IMR-90 (cell line): ENCODE measurements around the gene KRTAP5-3. TPM values are rescaled to one million over a fixed set of nuclear protein-coding genes. Genes with fewer than 3 reads are reported as not detected.

Source experiments
- ATAC-seq: fragments of 200-7000 bp; cut with Tn5 transposase; 2 replicates; pipeline ENCODE4 v1.9.1; 2020; ENCODE audit warnings: low read depth, mild to moderate bottlenecking, moderate library complexity
- BruUV-seq: library from RNA; stranded (reverse); fragments of 400-500 nt; replicated peaks from 2 replicates; lab custom pipeline; 2021; lab: Mats Ljungman, UMichigan
- CTCF ChIA-PET: fragments of 300-600 bp; formaldehyde crosslinking; extraction: SDS; loops from one replicate; lab custom pipeline; 2021; ENCODE audit warnings: antibody characterized with exemption; lab: Yijun Ruan, JAX
- POLR2A ChIA-PET: fragments of 300-600 bp; sonication (Branson Sonifier 250); formaldehyde crosslinking; loops from one replicate; lab custom pipeline; 2022; ENCODE audit warnings: antibody characterized with exemption; ENCODE audit not compliant: unreplicated experiment; lab: Charles Lee
- DNase-seq: peaks from one replicate; pipeline ENCODE4 v3.0.0; 2013
- H2AFZ ChIP-seq: replicated peaks from 2 replicates; pipeline ENCODE3; 2013; ENCODE audit warnings: low read length, mild to moderate bottlenecking; ENCODE audit not compliant: poor library complexity
- H2AK5ac ChIP-seq: 2 replicates; pipeline ENCODE4 v1.6.1; 2013; ENCODE audit warnings: low read depth, low read length, inconsistent platforms
- H2AK9ac ChIP-seq: replicated peaks from 2 replicates; pipeline ENCODE3; 2013; ENCODE audit warnings: mild to moderate bottlenecking, low read depth, low read length, moderate library complexity; ENCODE audit not compliant: poor library complexity
- H2BK120ac ChIP-seq: 2 replicates; pipeline ENCODE4 v1.6.1; 2013; ENCODE audit warnings: low read depth, low read length, inconsistent platforms
- H2BK15ac ChIP-seq: 3 replicates; pipeline ENCODE4 v1.6.1; 2013; ENCODE audit warnings: low read depth, low read length, inconsistent platforms
- H2BK20ac ChIP-seq: 2 replicates; pipeline ENCODE4 v1.6.1; 2013; ENCODE audit warnings: low read depth, mild to moderate bottlenecking, inconsistent platforms, low read length, moderate library complexity
- H2BK5ac ChIP-seq: 2 replicates; pipeline ENCODE4 v1.6.1; 2013; ENCODE audit warnings: mild to moderate bottlenecking, low read depth, low read length, inconsistent platforms; ENCODE audit not compliant: poor library complexity, severe bottlenecking
- H3K14ac ChIP-seq: replicated peaks from 2 replicates; pipeline ENCODE4 v1.6.1; 2013; ENCODE audit warnings: low read depth, low read length, inconsistent platforms
- H3K18ac ChIP-seq: 2 replicates; pipeline ENCODE4 v1.6.1; 2013; ENCODE audit warnings: low read depth, low read length, control low read depth
- H3K23ac ChIP-seq: 2 replicates; pipeline ENCODE4 v1.6.1; 2013; ENCODE audit warnings: low read depth, low read length, inconsistent platforms
- H3K27ac ChIP-seq: 2 replicates; pipeline ENCODE4 v1.5.1; 2013; ENCODE audit warnings: mild to moderate bottlenecking, control low read depth, low read length; ENCODE audit not compliant: insufficient read depth
- H3K27me3 ChIP-seq: 2 replicates; pipeline ENCODE4 v1.6.1; 2013; ENCODE audit warnings: low read length; ENCODE audit not compliant: control insufficient read depth, insufficient read depth
- H3K36me3 ChIP-seq: 2 replicates; pipeline ENCODE4 v1.6.1; 2013; ENCODE audit warnings: low read length, mixed read lengths; ENCODE audit not compliant: control insufficient read depth, insufficient read depth
- H3K4ac ChIP-seq: 2 replicates; pipeline ENCODE4 v1.6.1; 2013; ENCODE audit warnings: low read depth, low read length, inconsistent platforms
- H3K4me1 ChIP-seq: 2 replicates; pipeline ENCODE4 v1.6.1; 2013; ENCODE audit warnings: low read length, mixed read lengths; ENCODE audit not compliant: control insufficient read depth, insufficient read depth
- H3K4me2 ChIP-seq: 2 replicates; pipeline ENCODE4 v1.6.1; 2013; ENCODE audit warnings: low read depth, mild to moderate bottlenecking, control low read depth, low read length, moderate library complexity
- H3K4me3 ChIP-seq: 2 replicates; pipeline ENCODE4 v1.5.1; 2013; ENCODE audit warnings: low read depth, mild to moderate bottlenecking, control low read depth, low read length, moderate library complexity; ENCODE audit not compliant: insufficient read depth
- H3K56ac ChIP-seq: 2 replicates; pipeline ENCODE4 v1.6.1; 2013; ENCODE audit warnings: low read length, inconsistent platforms; ENCODE audit not compliant: insufficient read depth; ENCODE audit errors: extremely low read depth
- H3K79me1 ChIP-seq, 2 experiments: 2 replicates each; pipeline ENCODE4 v1.6.1; 2013; ENCODE audit warnings: low read length in 2 of 2, inconsistent platforms in 1 of 2, low read depth in 1 of 2
- H3K9ac ChIP-seq: 2 replicates; pipeline ENCODE4 v1.6.1; 2013; ENCODE audit warnings: low read depth, low read length, control low read depth
- H3K9me1 ChIP-seq: 2 replicates; pipeline ENCODE4 v1.6.1; 2013; ENCODE audit warnings: low read length, inconsistent platforms; ENCODE audit not compliant: insufficient read depth
- H3K9me3 ChIP-seq: 2 replicates; pipeline ENCODE4 v1.6.1; 2013; ENCODE audit warnings: low read length; ENCODE audit not compliant: control insufficient read depth, insufficient read depth
- H4K20me1 ChIP-seq: 2 replicates; pipeline ENCODE4 v1.6.1; 2013; ENCODE audit warnings: low read length, inconsistent platforms; ENCODE audit not compliant: insufficient read depth
- H4K5ac ChIP-seq: 2 replicates; pipeline ENCODE4 v1.6.1; 2013; ENCODE audit warnings: mild to moderate bottlenecking, low read depth, low read length, control low read depth
- H4K8ac ChIP-seq, 2 experiments: 2 replicates each; pipeline ENCODE4 v1.6.1; 2013; ENCODE audit warnings: low read depth in 2 of 2, low read length in 2 of 2, control low read depth in 1 of 2, inconsistent platforms in 1 of 2
- H4K91ac ChIP-seq: 2 replicates; pipeline ENCODE4 v1.6.1; 2013; ENCODE audit warnings: low read depth, low read length, inconsistent platforms; ENCODE audit not compliant: insufficient read depth
- BHLHE40 ChIP-seq: fragments of 150-350 bp; IDR thresholded peaks from 2 replicates; pipeline ENCODE4 v1.6.1; 2016; ENCODE audit warnings: mild to moderate bottlenecking, low read depth, low read length
- CHD1 ChIP-seq: IDR thresholded peaks from 2 replicates; pipeline ENCODE4 v1.6.1; 2012; ENCODE audit warnings: low read depth, low read length, improper control_type of control experiment
- FOS ChIP-seq: fragments of 150-350 bp; IDR thresholded peaks from 2 replicates; pipeline ENCODE4 v1.6.1; 2016; ENCODE audit warnings: low read depth, low read length
- MAZ ChIP-seq: IDR thresholded peaks from 2 replicates; pipeline ENCODE4 v1.6.1; 2012; ENCODE audit warnings: low read depth, mild to moderate bottlenecking, low read length, improper control_type of control experiment, moderate library complexity, borderline replicate concordance
- MXI1 ChIP-seq: IDR thresholded peaks from 2 replicates; pipeline ENCODE4 v1.6.1; 2012; ENCODE audit warnings: low read depth, mild to moderate bottlenecking, low read length, moderate library complexity, borderline replicate concordance
- POLR2A ChIP-seq: IDR thresholded peaks from 2 replicates; pipeline ENCODE4 v1.6.1; 2012; ENCODE audit warnings: mild to moderate bottlenecking, low read depth, low read length
- RAD21 ChIP-seq: IDR thresholded peaks from 2 replicates; pipeline ENCODE4 v1.6.1; 2012; ENCODE audit warnings: low read length, improper control_type of control experiment
- RFX5 ChIP-seq: IDR thresholded peaks from 2 replicates; pipeline ENCODE4 v1.8.0; 2012; ENCODE audit warnings: low read depth, mild to moderate bottlenecking, low read length, moderate library complexity
- SMC3 ChIP-seq: fragments of 150-350 bp; IDR thresholded peaks from 2 replicates; pipeline ENCODE4 v1.6.1; 2016; ENCODE audit warnings: low read depth, mild to moderate bottlenecking, antibody characterized with exemption, low read length, moderate library complexity
- WGBS, 2 experiments: methylation state at CpG; one replicate each; pipeline versions ENCODE4 v1.1.5 to v1.1.7; 2013; ENCODE audit warnings: missing lambda C conversion rate in 2 of 2; ENCODE audit not compliant: insufficient read length in 1 of 2; ENCODE audit errors: extremely low coverage in 2 of 2; 5-methylcytosine and 5-hydroxymethylcytosine counted together
- dilution Hi-C: fragments of 300-500 bp; cut with HindIII; formaldehyde crosslinking; loops from one replicate; pipeline ENCODE4 v1.14.3; 2018; ENCODE audit warnings: low sequenced_read_pairs; ENCODE audit not compliant: unreplicated experiment
- in situ Hi-C: fragments of 300-500 bp; cut with MboI; formaldehyde crosslinking; loops from 3 replicates; pipeline ENCODE4 v1.14.3; 2019; ENCODE audit warnings: low sequenced_read_pairs, inconsistent platforms, mixed read lengths
- intact Hi-C: fragments of 100-400 bp; cut with micrococcal nuclease; formaldehyde crosslinking; loops from 2 replicates; pipeline ENCODE4 v1.10.0; 2022
- polyA plus RNA-seq, 3 experiments: library from polyadenylated mRNA; depleted of rRNA; stranded (reverse); fragments of >200 nt; gene quantifications; 2 replicates each; pipeline ENCODE4 v1.2.3, GENCODE V29; 2012; ENCODE audit warnings: low replicate concordance in 1 of 3
- total RNA-seq: library from RNA; depleted of rRNA; stranded (reverse); fragments of >200 nt; gene quantifications from 2 replicates; pipeline ENCODE4 v1.2.3, GENCODE V29; 2012
- TF ChIP-seq, protein P1 (sequence below): fragments of 150-350 bp; IDR thresholded peaks from 2 replicates; pipeline ENCODE4 v1.6.1; 2016; ENCODE audit warnings: low read depth, mild to moderate bottlenecking, low read length, moderate library complexity, borderline replicate concordance
- TF ChIP-seq, protein P2 (sequence below): fragments of 150-350 bp; IDR thresholded peaks from 2 replicates; pipeline ENCODE4 v1.6.1; 2017; ENCODE audit warnings: mild to moderate bottlenecking, antibody characterized with exemption, low read length, low read depth
- TF ChIP-seq, protein P3 (sequence below): conservative IDR thresholded peaks from 2 replicates; pipeline ENCODE4 v1.5.1; 2012; ENCODE audit warnings: mild to moderate bottlenecking, low read depth, low read length, improper control_type of control experiment

The KRTAP5-3 gene
- total and polyA plus RNA-seq, 2 of the 4 experiments (the other 2 are of a cell fraction), result not detected

DNA sequence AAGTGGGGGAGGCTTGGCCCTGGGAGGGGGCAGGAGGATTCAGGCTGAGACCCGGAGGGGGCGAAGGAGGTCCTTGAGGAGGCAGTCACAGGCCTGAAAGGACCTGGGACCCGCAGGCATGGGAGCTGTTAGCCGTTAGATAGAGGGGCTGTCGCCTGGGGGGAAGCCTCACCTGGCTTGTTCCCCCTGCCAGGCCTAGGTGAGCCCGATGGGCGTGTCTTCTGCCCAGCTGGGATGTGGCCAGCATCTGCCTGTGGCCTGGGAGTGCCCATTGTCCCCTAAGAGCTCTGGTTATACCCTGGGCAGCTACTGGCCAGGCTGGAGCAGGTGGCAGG is 34.4 kb downstream of the KRTAP5-3 start:
- dilution Hi-C loops, result no loop called here
- H3K79me1 ChIP-seq, result peaks cover 11 to 21% of the 10 kb centered on the region in 2 experiments; a peak in 2 of 4 replicates
- H3K4ac ChIP-seq, result no peak overlapping the region
- no peaks in the 10 kb centered on the region for H3K36me3 ChIP-seq
- no peak overlapping the region for H3K23ac ChIP-seq
- H4K20me1 ChIP-seq, result peaks cover 33% of the 10 kb centered on the region
- DNase-seq, result no peak
- 0% methylated on average over 2 of the region's 7 CpGs; no CpG with 5 or more reads in 1 of the 2 experiments for WGBS, 2 experiments
- H3K9me3 ChIP-seq, result peaks cover 8% of the 10 kb centered on the region
- no peak overlapping the region for H4K8ac ChIP-seq
- POLR2A ChIA-PET, result no interaction called here
- ATAC-seq, result no peak
- CTCF ChIA-PET, result interaction anchor here (1.1 to 4.4 kb wide), 4 partner anchors 17 to 306 kb away, joined by 3 to 30 read pairs (median 8); no protein-coding TSS in a partner anchor
- H3K14ac ChIP-seq, result no peak overlapping the region
- no peak overlapping the region for H3K4me3 ChIP-seq
- no peak overlapping the region for H2BK120ac ChIP-seq
- H2AK9ac ChIP-seq, result no peak overlapping the region
- H3K56ac ChIP-seq, result no peak overlapping the region
- no peaks in the 10 kb centered on the region for H3K9me1 ChIP-seq
- H3K4me2 ChIP-seq, result no peak overlapping the region
- in situ Hi-C loops, result no loop called here
- no peak overlapping the region for H3K27ac ChIP-seq
- H4K91ac ChIP-seq, result no peak overlapping the region
- H2AFZ ChIP-seq, result peak overlapping the region; percentile 72
- intact Hi-C loops, result loop anchor here (1.0 kb wide), 1 partner anchor 28 kb away; no protein-coding TSS in a partner anchor
- H3K18ac ChIP-seq, result no peak overlapping the region
- no peak overlapping the region for H4K5ac ChIP-seq
- no peak overlapping the region for H2BK20ac ChIP-seq
- no peak overlapping the region for H2AK5ac ChIP-seq
- no peak overlapping the region for H2BK15ac ChIP-seq
- H3K4me1 ChIP-seq, result peaks cover 3% of the 10 kb centered on the region
- no TSS peak for BruUV-seq
- H2BK5ac ChIP-seq, result no peak overlapping the region
- TF ChIP-seq, protein P1, sequence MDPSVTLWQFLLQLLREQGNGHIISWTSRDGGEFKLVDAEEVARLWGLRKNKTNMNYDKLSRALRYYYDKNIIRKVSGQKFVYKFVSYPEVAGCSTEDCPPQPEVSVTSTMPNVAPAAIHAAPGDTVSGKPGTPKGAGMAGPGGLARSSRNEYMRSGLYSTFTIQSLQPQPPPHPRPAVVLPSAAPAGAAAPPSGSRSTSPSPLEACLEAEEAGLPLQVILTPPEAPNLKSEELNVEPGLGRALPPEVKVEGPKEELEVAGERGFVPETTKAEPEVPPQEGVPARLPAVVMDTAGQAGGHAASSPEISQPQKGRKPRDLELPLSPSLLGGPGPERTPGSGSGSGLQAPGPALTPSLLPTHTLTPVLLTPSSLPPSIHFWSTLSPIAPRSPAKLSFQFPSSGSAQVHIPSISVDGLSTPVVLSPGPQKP, result no peak
- no peak for TF ChIP-seq POLR2A
- TF ChIP-seq SMC3, result no peak
- TF ChIP-seq BHLHE40, result no peak
- TF ChIP-seq FOS, result no peak
- TF ChIP-seq, protein P2, sequence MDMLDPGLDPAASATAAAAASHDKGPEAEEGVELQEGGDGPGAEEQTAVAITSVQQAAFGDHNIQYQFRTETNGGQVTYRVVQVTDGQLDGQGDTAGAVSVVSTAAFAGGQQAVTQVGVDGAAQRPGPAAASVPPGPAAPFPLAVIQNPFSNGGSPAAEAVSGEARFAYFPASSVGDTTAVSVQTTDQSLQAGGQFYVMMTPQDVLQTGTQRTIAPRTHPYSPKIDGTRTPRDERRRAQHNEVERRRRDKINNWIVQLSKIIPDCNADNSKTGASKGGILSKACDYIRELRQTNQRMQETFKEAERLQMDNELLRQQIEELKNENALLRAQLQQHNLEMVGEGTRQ, result no peak
- TF ChIP-seq, protein P3, sequence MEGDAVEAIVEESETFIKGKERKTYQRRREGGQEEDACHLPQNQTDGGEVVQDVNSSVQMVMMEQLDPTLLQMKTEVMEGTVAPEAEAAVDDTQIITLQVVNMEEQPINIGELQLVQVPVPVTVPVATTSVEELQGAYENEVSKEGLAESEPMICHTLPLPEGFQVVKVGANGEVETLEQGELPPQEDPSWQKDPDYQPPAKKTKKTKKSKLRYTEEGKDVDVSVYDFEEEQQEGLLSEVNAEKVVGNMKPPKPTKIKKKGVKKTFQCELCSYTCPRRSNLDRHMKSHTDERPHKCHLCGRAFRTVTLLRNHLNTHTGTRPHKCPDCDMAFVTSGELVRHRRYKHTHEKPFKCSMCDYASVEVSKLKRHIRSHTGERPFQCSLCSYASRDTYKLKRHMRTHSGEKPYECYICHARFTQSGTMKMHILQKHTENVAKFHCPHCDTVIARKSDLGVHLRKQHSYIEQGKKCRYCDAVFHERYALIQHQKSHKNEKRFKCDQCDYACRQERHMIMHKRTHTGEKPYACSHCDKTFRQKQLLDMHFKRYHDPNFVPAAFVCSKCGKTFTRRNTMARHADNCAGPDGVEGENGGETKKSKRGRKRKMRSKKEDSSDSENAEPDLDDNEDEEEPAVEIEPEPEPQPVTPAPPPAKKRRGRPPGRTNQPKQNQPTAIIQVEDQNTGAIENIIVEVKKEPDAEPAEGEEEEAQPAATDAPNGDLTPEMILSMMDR, result no peak
- no peak for TF ChIP-seq MXI1
- TF ChIP-seq MAZ, result no peak
- no peak for TF ChIP-seq CHD1
- TF ChIP-seq RFX5, result no peak
- no peak for TF ChIP-seq RAD21
- H3K27me3 ChIP-seq, result peaks cover 31% of the 10 kb centered on the region
- H3K9ac ChIP-seq, result no peak overlapping the region
